IMR-90 (cell line): ENCODE data around the gene ALDH7A1. TPM values are rescaled to one million over a fixed set of nuclear protein-coding genes. Genes with fewer than 3 reads are reported as not detected.

ENCODE experiments used
- ATAC-seq: fragments of 200-7000 bp; cut with Tn5 transposase; 2 replicates; pipeline ENCODE4 v1.9.1; 2020; ENCODE audit warnings: low read depth, mild to moderate bottlenecking, moderate library complexity
- BruUV-seq: library from RNA; stranded (reverse); fragments of 400-500 nt; replicated peaks from 2 replicates; lab custom pipeline; 2021; lab: Mats Ljungman, UMichigan
- CTCF ChIA-PET: fragments of 300-600 bp; formaldehyde crosslinking; extraction: SDS; loops from one replicate; lab custom pipeline; 2021; ENCODE audit warnings: antibody characterized with exemption; lab: Yijun Ruan, JAX
- POLR2A ChIA-PET: fragments of 300-600 bp; sonication (Branson Sonifier 250); formaldehyde crosslinking; loops from one replicate; lab custom pipeline; 2022; ENCODE audit warnings: antibody characterized with exemption; ENCODE audit not compliant: unreplicated experiment; lab: Charles Lee
- DNase-seq: peaks from one replicate; pipeline ENCODE4 v3.0.0; 2013
- H2AFZ ChIP-seq: replicated peaks from 2 replicates; pipeline ENCODE3; 2013; ENCODE audit warnings: low read length, mild to moderate bottlenecking; ENCODE audit not compliant: poor library complexity
- H2AK5ac ChIP-seq: 2 replicates; pipeline ENCODE4 v1.6.1; 2013; ENCODE audit warnings: low read depth, low read length, inconsistent platforms
- H2AK9ac ChIP-seq: replicated peaks from 2 replicates; pipeline ENCODE3; 2013; ENCODE audit warnings: mild to moderate bottlenecking, low read depth, low read length, moderate library complexity; ENCODE audit not compliant: poor library complexity
- H2BK120ac ChIP-seq: 2 replicates; pipeline ENCODE4 v1.6.1; 2013; ENCODE audit warnings: low read depth, low read length, inconsistent platforms
- H2BK15ac ChIP-seq: 3 replicates; pipeline ENCODE4 v1.6.1; 2013; ENCODE audit warnings: low read depth, low read length, inconsistent platforms
- H2BK20ac ChIP-seq: 2 replicates; pipeline ENCODE4 v1.6.1; 2013; ENCODE audit warnings: low read depth, mild to moderate bottlenecking, inconsistent platforms, low read length, moderate library complexity
- H2BK5ac ChIP-seq: 2 replicates; pipeline ENCODE4 v1.6.1; 2013; ENCODE audit warnings: mild to moderate bottlenecking, low read depth, low read length, inconsistent platforms; ENCODE audit not compliant: poor library complexity, severe bottlenecking
- H3K14ac ChIP-seq: replicated peaks from 2 replicates; pipeline ENCODE4 v1.6.1; 2013; ENCODE audit warnings: low read depth, low read length, inconsistent platforms
- H3K18ac ChIP-seq: 2 replicates; pipeline ENCODE4 v1.6.1; 2013; ENCODE audit warnings: low read depth, low read length, control low read depth
- H3K23ac ChIP-seq: 2 replicates; pipeline ENCODE4 v1.6.1; 2013; ENCODE audit warnings: low read depth, low read length, inconsistent platforms
- H3K27ac ChIP-seq: 2 replicates; pipeline ENCODE4 v1.5.1; 2013; ENCODE audit warnings: mild to moderate bottlenecking, control low read depth, low read length; ENCODE audit not compliant: insufficient read depth
- H3K27me3 ChIP-seq: 2 replicates; pipeline ENCODE4 v1.6.1; 2013; ENCODE audit warnings: low read length; ENCODE audit not compliant: control insufficient read depth, insufficient read depth
- H3K36me3 ChIP-seq: 2 replicates; pipeline ENCODE4 v1.6.1; 2013; ENCODE audit warnings: low read length, mixed read lengths; ENCODE audit not compliant: control insufficient read depth, insufficient read depth
- H3K4ac ChIP-seq: 2 replicates; pipeline ENCODE4 v1.6.1; 2013; ENCODE audit warnings: low read depth, low read length, inconsistent platforms
- H3K4me1 ChIP-seq: 2 replicates; pipeline ENCODE4 v1.6.1; 2013; ENCODE audit warnings: low read length, mixed read lengths; ENCODE audit not compliant: control insufficient read depth, insufficient read depth
- H3K4me2 ChIP-seq: 2 replicates; pipeline ENCODE4 v1.6.1; 2013; ENCODE audit warnings: low read depth, mild to moderate bottlenecking, control low read depth, low read length, moderate library complexity
- H3K4me3 ChIP-seq: 2 replicates; pipeline ENCODE4 v1.5.1; 2013; ENCODE audit warnings: low read depth, mild to moderate bottlenecking, control low read depth, low read length, moderate library complexity; ENCODE audit not compliant: insufficient read depth
- H3K56ac ChIP-seq: 2 replicates; pipeline ENCODE4 v1.6.1; 2013; ENCODE audit warnings: low read length, inconsistent platforms; ENCODE audit not compliant: insufficient read depth; ENCODE audit errors: extremely low read depth
- H3K79me1 ChIP-seq, 2 experiments: 2 replicates each; pipeline ENCODE4 v1.6.1; 2013; ENCODE audit warnings: low read length in 2 of 2, inconsistent platforms in 1 of 2, low read depth in 1 of 2
- H3K9ac ChIP-seq: 2 replicates; pipeline ENCODE4 v1.6.1; 2013; ENCODE audit warnings: low read depth, low read length, control low read depth
- H3K9me1 ChIP-seq: 2 replicates; pipeline ENCODE4 v1.6.1; 2013; ENCODE audit warnings: low read length, inconsistent platforms; ENCODE audit not compliant: insufficient read depth
- H3K9me3 ChIP-seq: 2 replicates; pipeline ENCODE4 v1.6.1; 2013; ENCODE audit warnings: low read length; ENCODE audit not compliant: control insufficient read depth, insufficient read depth
- H4K20me1 ChIP-seq: 2 replicates; pipeline ENCODE4 v1.6.1; 2013; ENCODE audit warnings: low read length, inconsistent platforms; ENCODE audit not compliant: insufficient read depth
- H4K5ac ChIP-seq: 2 replicates; pipeline ENCODE4 v1.6.1; 2013; ENCODE audit warnings: mild to moderate bottlenecking, low read depth, low read length, control low read depth
- H4K8ac ChIP-seq, 2 experiments: 2 replicates each; pipeline ENCODE4 v1.6.1; 2013; ENCODE audit warnings: low read depth in 2 of 2, low read length in 2 of 2, control low read depth in 1 of 2, inconsistent platforms in 1 of 2
- H4K91ac ChIP-seq: 2 replicates; pipeline ENCODE4 v1.6.1; 2013; ENCODE audit warnings: low read depth, low read length, inconsistent platforms; ENCODE audit not compliant: insufficient read depth
- BHLHE40 ChIP-seq: fragments of 150-350 bp; IDR thresholded peaks from 2 replicates; pipeline ENCODE4 v1.6.1; 2016; ENCODE audit warnings: mild to moderate bottlenecking, low read depth, low read length
- FOS ChIP-seq: fragments of 150-350 bp; IDR thresholded peaks from 2 replicates; pipeline ENCODE4 v1.6.1; 2016; ENCODE audit warnings: low read depth, low read length
- MAFK ChIP-seq: IDR thresholded peaks from 2 replicates; pipeline ENCODE4 v1.6.1; 2012; ENCODE audit warnings: low read depth, low read length, improper control_type of control experiment
- MAZ ChIP-seq: IDR thresholded peaks from 2 replicates; pipeline ENCODE4 v1.6.1; 2012; ENCODE audit warnings: low read depth, mild to moderate bottlenecking, low read length, improper control_type of control experiment, moderate library complexity, borderline replicate concordance
- MXI1 ChIP-seq: IDR thresholded peaks from 2 replicates; pipeline ENCODE4 v1.6.1; 2012; ENCODE audit warnings: low read depth, mild to moderate bottlenecking, low read length, moderate library complexity, borderline replicate concordance
- NFE2L2 ChIP-seq: fragments of 150-350 bp; IDR thresholded peaks from 2 replicates; pipeline ENCODE4 v1.6.1; 2016; ENCODE audit warnings: low read depth, mild to moderate bottlenecking, low read length
- POLR2A ChIP-seq: IDR thresholded peaks from 2 replicates; pipeline ENCODE4 v1.6.1; 2012; ENCODE audit warnings: mild to moderate bottlenecking, low read depth, low read length
- SMC3 ChIP-seq: fragments of 150-350 bp; IDR thresholded peaks from 2 replicates; pipeline ENCODE4 v1.6.1; 2016; ENCODE audit warnings: low read depth, mild to moderate bottlenecking, antibody characterized with exemption, low read length, moderate library complexity
- USF2 ChIP-seq: fragments of 150-350 bp; IDR thresholded peaks from 2 replicates; pipeline ENCODE4 v1.6.1; 2017; ENCODE audit warnings: mild to moderate bottlenecking, antibody characterized with exemption, low read length, low read depth
- WGBS, 2 experiments: methylation state at CpG; one replicate each; pipeline versions ENCODE4 v1.1.5 to v1.1.7; 2013; ENCODE audit warnings: missing lambda C conversion rate in 2 of 2; ENCODE audit not compliant: insufficient read length in 1 of 2; ENCODE audit errors: extremely low coverage in 2 of 2; 5-methylcytosine and 5-hydroxymethylcytosine counted together
- dilution Hi-C: fragments of 300-500 bp; cut with HindIII; formaldehyde crosslinking; loops from one replicate; pipeline ENCODE4 v1.14.3; 2018; ENCODE audit warnings: low sequenced_read_pairs; ENCODE audit not compliant: unreplicated experiment
- in situ Hi-C: fragments of 300-500 bp; cut with MboI; formaldehyde crosslinking; loops from 3 replicates; pipeline ENCODE4 v1.14.3; 2019; ENCODE audit warnings: low sequenced_read_pairs, inconsistent platforms, mixed read lengths
- intact Hi-C: fragments of 100-400 bp; cut with micrococcal nuclease; formaldehyde crosslinking; loops from 2 replicates; pipeline ENCODE4 v1.10.0; 2022
- polyA plus RNA-seq, 3 experiments: library from polyadenylated mRNA; depleted of rRNA; stranded (reverse); fragments of >200 nt; gene quantifications; 2 replicates each; pipeline ENCODE4 v1.2.3, GENCODE V29; 2012; ENCODE audit warnings: low replicate concordance in 1 of 3
- total RNA-seq: library from RNA; depleted of rRNA; stranded (reverse); fragments of >200 nt; gene quantifications from 2 replicates; pipeline ENCODE4 v1.2.3, GENCODE V29; 2012

ALDH7A1 gene
- total and polyA plus RNA-seq, 2 of the 4 experiments (the other 2 are of a cell fraction): 40.9 to 62.2 TPM

- H2BK20ac ChIP-seq: peak overlapping the region; percentile 61; the same call in 1 of the 2 replicates
- H3K4me1 ChIP-seq: peaks cover 10% of the 10 kb centered on the region; the same call in 1 of the 2 replicates
- H2AFZ ChIP-seq: peak overlapping the region; percentile 65
- no peak overlapping the region for H3K9ac ChIP-seq
- no peaks in the 10 kb centered on the region for H3K9me3 ChIP-seq
- TF ChIP-seq BHLHE40: no peak
- TF ChIP-seq NFE2L2: no peak
- no peak for TF ChIP-seq FOS
- TF ChIP-seq MXI1: no peak
- no peak for TF ChIP-seq USF2
- no peak for TF ChIP-seq MAZ
- no peak for TF ChIP-seq SMC3
- TF ChIP-seq POLR2A: no peak
- TF ChIP-seq MAFK: no peak
- H4K5ac ChIP-seq: peak overlapping the region; percentile 78; the same call in 1 of the 2 replicates
- DNase-seq: no peak
- H4K20me1 ChIP-seq: no peaks in the 10 kb centered on the region
- H2BK15ac ChIP-seq: 0 out of 3 replicates have a peak overlapping the region, but pooled peaks have one; percentile 83
- H3K27ac ChIP-seq: peak overlapping the region; percentile 30; the same call in 1 of the 2 replicates
- peak overlapping the region; percentile 57; the same call in 1 of the 2 replicates for H3K4ac ChIP-seq
- peak overlapping the region; percentile 6; the same call in 1 of the 2 replicates for H4K91ac ChIP-seq
- H2AK9ac ChIP-seq: no peak overlapping the region
- no peaks in the 10 kb centered on the region for H3K36me3 ChIP-seq
- ChIA-PET POLR2A (no interaction called here), CTCF (interaction anchor here (0.6 to 1.4 kb wide), 2 partner anchors 13 to 165 kb away, joined by 4 to 10 read pairs; no protein-coding TSS in a partner anchor)
- intact Hi-C loops (no loop called here), dilution Hi-C loops (no loop called here), in situ Hi-C loops (no loop called here)
- no peak overlapping the region for H2AK5ac ChIP-seq
- no peak overlapping the region for H3K4me3 ChIP-seq
- peak overlapping the region in 1 of 2 experiments; percentile 40; a peak in 1 of 4 replicates for H4K8ac ChIP-seq
- peak overlapping the region; percentile 5; the same call in 1 of the 2 replicates for H3K23ac ChIP-seq
- H3K79me1 ChIP-seq: no peaks in the 10 kb centered on the region
- H3K9me1 ChIP-seq: 0 out of 2 replicates have a peak, but pooled peaks cover 5% of the 10 kb centered on the region
- H2BK5ac ChIP-seq: peak overlapping the region; percentile 63
- no peaks in the 10 kb centered on the region for H3K27me3 ChIP-seq
- no CpG with 5 or more reads among the region's 2 CpGs for WGBS, 2 experiments
- ATAC-seq: no peak
- peak overlapping the region; percentile 93; the same call in 1 of the 2 replicates for H3K4me2 ChIP-seq
- peak overlapping the region; percentile 74; the same call in 1 of the 2 replicates for H2BK120ac ChIP-seq
- peak overlapping the region; percentile 63 for H3K14ac ChIP-seq
- no peak overlapping the region for H3K56ac ChIP-seq
- no TSS peak for BruUV-seq
- peak overlapping the region; percentile 72 for H3K18ac ChIP-seq
Observed at GRCh38 chr5:126513302-126513701, 81.7 kb downstream of the ALDH7A1 start.
